ENCODE measurements around the gene ZC2HC1C. TPM values are rescaled to one million over a fixed set of nuclear protein-coding genes. Genes with fewer than 3 reads are reported as not detected.
A peak's percentile ranks its signal among the peaks of the same experiment; 100 is the strongest.

ZC2HC1C gene
- total and polyA plus RNA-seq, 2 of the 13 experiments (the other 11 are each of a cell fraction or from before 2014, with no cell fraction given), result 3.3 to 3.5 TPM

DNA sequence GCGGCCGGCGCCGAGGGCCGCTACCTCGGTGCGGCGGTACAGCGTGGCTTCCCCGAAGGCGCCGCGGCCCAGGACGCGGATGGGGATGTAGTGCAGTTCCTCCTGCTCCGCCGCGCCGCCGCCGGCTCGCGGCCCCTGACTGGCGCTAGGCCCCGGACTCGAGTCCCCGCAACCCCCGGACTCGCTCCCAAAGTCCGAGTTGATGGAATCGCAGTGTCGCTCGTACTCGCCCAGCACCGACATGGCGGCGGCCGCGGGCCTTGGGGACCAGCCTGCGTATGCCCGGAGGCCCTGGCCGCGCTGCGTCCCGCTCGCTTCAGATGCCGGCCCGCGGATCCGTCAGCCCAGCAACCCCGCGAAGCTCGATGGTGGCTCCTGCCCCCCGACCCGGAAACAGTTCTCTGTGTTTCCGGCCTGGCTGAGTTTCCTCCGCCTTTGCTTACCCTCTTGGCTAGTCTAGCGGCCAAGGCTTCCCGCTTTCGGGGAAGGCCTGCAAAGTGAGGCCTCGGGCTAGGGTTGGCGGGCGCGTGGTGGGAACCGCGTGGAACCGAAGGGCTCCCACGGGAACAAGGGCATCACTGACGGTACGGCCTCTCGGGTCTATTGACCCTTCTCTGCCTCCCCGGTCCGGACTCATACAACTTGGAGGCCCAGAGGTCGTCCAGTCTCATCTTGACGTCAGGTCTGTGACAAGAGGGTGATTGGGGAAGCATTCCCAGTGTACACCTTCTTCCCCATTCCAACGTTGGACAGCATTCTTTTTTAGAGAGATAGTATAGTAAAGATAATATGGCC, 57.4 kb downstream of the ZC2HC1C start, which contains the start of gene NEK9 (continued):
- TF ChIP-seq, protein P1, sequence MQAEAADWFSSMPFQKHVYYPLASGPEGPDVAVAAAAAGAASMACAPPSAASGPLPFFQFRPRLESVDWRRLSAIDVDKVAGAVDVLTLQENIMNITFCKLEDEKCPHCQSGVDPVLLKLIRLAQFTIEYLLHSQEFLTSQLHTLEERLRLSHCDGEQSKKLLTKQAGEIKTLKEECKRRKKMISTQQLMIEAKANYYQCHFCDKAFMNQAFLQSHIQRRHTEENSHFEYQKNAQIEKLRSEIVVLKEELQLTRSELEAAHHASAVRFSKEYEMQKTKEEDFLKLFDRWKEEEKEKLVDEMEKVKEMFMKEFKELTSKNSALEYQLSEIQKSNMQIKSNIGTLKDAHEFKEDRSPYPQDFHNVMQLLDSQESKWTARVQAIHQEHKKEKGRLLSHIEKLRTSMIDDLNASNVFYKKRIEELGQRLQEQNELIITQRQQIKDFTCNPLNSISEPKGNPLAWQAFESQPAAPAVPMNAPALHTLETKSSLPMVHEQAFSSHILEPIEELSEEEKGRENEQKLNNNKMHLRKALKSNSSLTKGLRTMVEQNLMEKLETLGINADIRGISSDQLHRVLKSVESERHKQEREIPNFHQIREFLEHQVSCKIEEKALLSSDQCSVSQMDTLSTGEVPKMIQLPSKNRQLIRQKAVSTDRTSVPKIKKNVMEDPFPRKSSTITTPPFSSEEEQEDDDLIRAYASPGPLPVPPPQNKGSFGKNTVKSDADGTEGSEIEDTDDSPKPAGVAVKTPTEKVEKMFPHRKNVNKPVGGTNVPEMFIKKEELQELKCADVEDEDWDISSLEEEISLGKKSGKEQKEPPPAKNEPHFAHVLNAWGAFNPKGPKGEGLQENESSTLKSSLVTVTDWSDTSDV (CRISPR knock-in tag; IDR thresholded peaks at IDR 0.05), result no peak
- TF ChIP-seq MIER3 (CRISPR knock-in tag; IDR thresholded peaks at IDR 0.05; ENCODE audit: borderline replicate concordance) (peak; percentile 86; the same call in 1 of the 2 replicates), NFKBIZ (CRISPR knock-in tag; IDR thresholded peaks at IDR 0.05) (0 out of 2 replicates have a peak, but pooled peaks have one; percentile 35), ZNF652 (CRISPR knock-in tag; IDR thresholded peaks at IDR 0.05; ENCODE audit: borderline replicate concordance, low read depth) (no peak), TBX3 (IDR thresholded peaks at IDR 0.05; ENCODE audit: borderline replicate concordance) (0 out of 2 replicates have a peak, but pooled peaks have one; percentile 18), YEATS2 (CRISPR knock-in tag; IDR thresholded peaks at IDR 0.05; ENCODE audit: borderline replicate concordance) (peak; percentile 92; the same call in 1 of the 2 replicates), ZNF337 (CRISPR knock-in tag; IDR thresholded peaks at IDR 0.05; ENCODE audit: borderline replicate concordance, low read depth) (no peak), NAIF1 (CRISPR knock-in tag; IDR thresholded peaks at IDR 0.05; ENCODE audit: borderline replicate concordance) (peak; percentile 60; the same call in 1 of the 2 replicates), ZC3H13 (CRISPR knock-in tag; IDR thresholded peaks at IDR 0.05) (peak; percentile 71; the same call in 1 of the 2 replicates), CC2D1A (CRISPR knock-in tag; IDR thresholded peaks at IDR 0.05) (no peak), ZNF451 (CRISPR knock-in tag; IDR thresholded peaks at IDR 0.05) (peak; percentile 75; the same call in 1 of the 2 replicates), ZNF674 (CRISPR knock-in tag; IDR thresholded peaks at IDR 0.05; ENCODE audit: low read depth) (no peak; the same call in 1 of the 2 replicates), DPF2 (CRISPR knock-in tag; IDR thresholded peaks at IDR 0.05; ENCODE audit: borderline replicate concordance, low read depth) (no peak), ZNF678 (CRISPR knock-in tag; IDR thresholded peaks at IDR 0.05) (peak; percentile 84; the same call in 1 of the 2 replicates), MBNL3 (CRISPR knock-in tag; conservative IDR thresholded peaks at IDR 0.05) (no peak)
- TF ChIP-seq, protein P2, sequence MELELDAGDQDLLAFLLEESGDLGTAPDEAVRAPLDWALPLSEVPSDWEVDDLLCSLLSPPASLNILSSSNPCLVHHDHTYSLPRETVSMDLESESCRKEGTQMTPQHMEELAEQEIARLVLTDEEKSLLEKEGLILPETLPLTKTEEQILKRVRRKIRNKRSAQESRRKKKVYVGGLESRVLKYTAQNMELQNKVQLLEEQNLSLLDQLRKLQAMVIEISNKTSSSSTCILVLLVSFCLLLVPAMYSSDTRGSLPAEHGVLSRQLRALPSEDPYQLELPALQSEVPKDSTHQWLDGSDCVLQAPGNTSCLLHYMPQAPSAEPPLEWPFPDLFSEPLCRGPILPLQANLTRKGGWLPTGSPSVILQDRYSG (CRISPR knock-in tag; IDR thresholded peaks at IDR 0.05), result 0 out of 2 replicates have a peak, but pooled peaks have one; percentile 61
- TF ChIP-seq, protein P3, sequence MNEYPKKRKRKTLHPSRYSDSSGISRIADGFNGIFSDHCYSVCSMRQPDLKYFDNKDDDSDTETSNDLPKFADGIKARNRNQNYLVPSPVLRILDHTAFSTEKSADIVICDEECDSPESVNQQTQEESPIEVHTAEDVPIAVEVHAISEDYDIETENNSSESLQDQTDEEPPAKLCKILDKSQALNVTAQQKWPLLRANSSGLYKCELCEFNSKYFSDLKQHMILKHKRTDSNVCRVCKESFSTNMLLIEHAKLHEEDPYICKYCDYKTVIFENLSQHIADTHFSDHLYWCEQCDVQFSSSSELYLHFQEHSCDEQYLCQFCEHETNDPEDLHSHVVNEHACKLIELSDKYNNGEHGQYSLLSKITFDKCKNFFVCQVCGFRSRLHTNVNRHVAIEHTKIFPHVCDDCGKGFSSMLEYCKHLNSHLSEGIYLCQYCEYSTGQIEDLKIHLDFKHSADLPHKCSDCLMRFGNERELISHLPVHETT (CRISPR knock-in tag; conservative IDR thresholded peaks at IDR 0.05), result no peak
- TF ChIP-seq, protein P4, sequence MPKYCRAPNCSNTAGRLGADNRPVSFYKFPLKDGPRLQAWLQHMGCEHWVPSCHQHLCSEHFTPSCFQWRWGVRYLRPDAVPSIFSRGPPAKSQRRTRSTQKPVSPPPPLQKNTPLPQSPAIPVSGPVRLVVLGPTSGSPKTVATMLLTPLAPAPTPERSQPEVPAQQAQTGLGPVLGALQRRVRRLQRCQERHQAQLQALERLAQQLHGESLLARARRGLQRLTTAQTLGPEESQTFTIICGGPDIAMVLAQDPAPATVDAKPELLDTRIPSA (CRISPR knock-in tag; IDR thresholded peaks at IDR 0.05; ENCODE audit: borderline replicate concordance), result peak; percentile 83
